Measurements from ENCODE around the gene GAPVD1. TPM values are rescaled to one million over a fixed set of nuclear protein-coding genes. Genes with fewer than 3 reads are reported as not detected.

The GAPVD1 gene
- total RNA-seq, 2 experiments from 2014 or later, result 29.6 to 44.5 TPM

GRCh38 chr9:125317704-125318103 is 56.1 kb downstream of the GAPVD1 start:
- H3K36me3 ChIP-seq (ENCODE audit: insufficient read depth, low read length), result peaks cover 70% of the 10 kb centered on the region
- no peaks in the 10 kb centered on the region for H3K9me2 ChIP-seq (ENCODE audit: insufficient read depth, low read length)

DNA sequence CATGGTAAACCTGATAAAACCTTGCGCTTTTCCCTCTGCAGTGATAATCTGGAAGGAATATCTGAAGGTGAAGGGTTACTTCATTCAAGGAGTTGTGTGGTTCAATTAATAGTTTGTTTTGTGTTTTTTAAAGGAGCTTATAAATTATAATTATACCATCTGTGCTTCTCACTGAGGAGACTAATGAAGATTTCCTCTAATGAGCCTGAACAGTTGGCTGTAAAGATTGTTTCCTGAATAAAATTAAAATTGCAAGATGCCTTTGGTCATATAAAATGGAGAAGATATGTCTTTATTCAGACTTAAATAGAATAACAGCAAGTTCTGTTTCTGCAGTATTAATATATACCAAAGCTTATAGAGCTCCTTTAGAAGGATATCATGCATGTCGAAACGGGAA is 59.9 kb downstream of the GAPVD1 start:
- no TSS peak for BruUV-seq (replicated peaks)
- Histone ChIP-seq H3K4me3 (ENCODE audit: low read depth, low read length, poor library complexity, severe bottlenecking) (no peak overlapping the region), H3K9me3 (ENCODE audit: low read length) (0 out of 2 replicates have a peak, but pooled peaks cover 7% of the 10 kb centered on the region), H2AFZ (ENCODE audit: low read length) (no peak overlapping the region), H3K27ac (ENCODE audit: low read depth, low read length, poor library complexity, severe bottlenecking) (no peak overlapping the region), H3K4me1 (ENCODE audit: insufficient read depth, low read length, poor library complexity, severe bottlenecking) (no peaks in the 10 kb centered on the region), H4K20me1 (ENCODE audit: insufficient read depth, low read length) (no peaks in the 10 kb centered on the region), H3K9me2 (ENCODE audit: insufficient read depth, low read length) (no peaks in the 10 kb centered on the region), H3K79me2 (ENCODE audit: insufficient read depth, low read depth, low read length) (no peaks in the 10 kb centered on the region), H3K4me2 (ENCODE audit: low read length) (no peak overlapping the region), H3K36me3 (ENCODE audit: insufficient read depth, low read length) (peaks cover 53% of the 10 kb centered on the region)
- intact Hi-C loops (cut with micrococcal nuclease; ENCODE audit: unreplicated experiment), result no loop called here
- ChIA-PET CTCF (ENCODE audit: unreplicated experiment) (no interaction called here), POLR2A (interaction anchor here (0.6 to 0.8 kb wide), 2 partner anchors 71 to 80 kb away, joined by 3 to 4 read pairs; partner anchors contain the start of gene HSPA5)
- no peak for DNase-seq (ENCODE audit: low spot score)
- no peak for TF ChIP-seq CTCF (conservative IDR thresholded peaks at IDR 0.05; ENCODE audit: low read length)
- no peak for TF ChIP-seq EZH2phosphoT487 (IDR thresholded peaks at IDR 0.05; ENCODE audit: borderline replicate concordance, low read depth, low read length)

More at GRCh38 chr9:125317704-125318103, 56.1 kb downstream of the GAPVD1 start:
- no peak overlapping the region for H3K27ac ChIP-seq (ENCODE audit: low read depth, low read length, poor library complexity, severe bottlenecking)
- TF ChIP-seq EZH2phosphoT487 (IDR thresholded peaks at IDR 0.05; ENCODE audit: borderline replicate concordance, low read depth, low read length) (no peak), CTCF (conservative IDR thresholded peaks at IDR 0.05; ENCODE audit: low read length) (no peak)
- H4K20me1 ChIP-seq (ENCODE audit: insufficient read depth, low read length), result no peaks in the 10 kb centered on the region
- no peaks in the 10 kb centered on the region for H3K4me1 ChIP-seq (ENCODE audit: insufficient read depth, low read length, poor library complexity, severe bottlenecking)
- no peak overlapping the region for H3K4me3 ChIP-seq (ENCODE audit: low read depth, low read length, poor library complexity, severe bottlenecking)
- CTCF ChIA-PET (ENCODE audit: unreplicated experiment), result no interaction called here
- no peak for DNase-seq (ENCODE audit: low spot score)
- H3K9me3 ChIP-seq (ENCODE audit: low read length), result 0 out of 2 replicates have a peak, but pooled peaks cover 7% of the 10 kb centered on the region
- TSS peak; percentile 53 for BruUV-seq (replicated peaks)
- intact Hi-C loops (cut with micrococcal nuclease; ENCODE audit: unreplicated experiment), result no loop called here
- no peaks in the 10 kb centered on the region for H3K79me2 ChIP-seq (ENCODE audit: insufficient read depth, low read depth, low read length)
- no peak overlapping the region for H3K4me2 ChIP-seq (ENCODE audit: low read length)
- POLR2A ChIA-PET, result interaction anchor here (0.6 to 0.7 kb wide), 3 partner anchors 37 to 972 kb away, joined by 3 to 6 read pairs (median 4); no protein-coding TSS in a partner anchor
- H2AFZ ChIP-seq (ENCODE audit: low read length), result no peak overlapping the region

DNA sequence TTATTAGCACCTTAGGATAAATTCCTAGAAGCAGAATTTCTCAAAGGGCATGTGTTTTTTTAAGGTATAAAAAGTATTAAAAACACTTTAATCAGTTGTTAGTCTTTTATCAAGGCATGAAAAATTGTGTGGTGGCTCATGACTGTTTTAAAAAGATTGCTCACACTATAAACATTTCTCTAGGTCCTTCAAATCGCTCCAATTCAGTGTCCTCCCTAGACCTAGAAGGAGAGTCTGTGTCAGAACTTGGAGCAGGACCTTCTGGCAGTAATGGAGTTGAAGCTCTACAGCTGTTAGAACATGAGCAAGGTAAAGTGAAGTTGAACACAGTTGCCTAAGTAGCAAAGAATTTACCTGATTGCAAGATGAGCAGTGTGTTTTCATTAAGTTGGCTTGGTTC is 62.0 kb downstream of the GAPVD1 start:
- H3K4me2 ChIP-seq (ENCODE audit: low read length), result no peak overlapping the region
- H3K4me3 ChIP-seq (ENCODE audit: low read depth, low read length, poor library complexity, severe bottlenecking), result no peak overlapping the region
- H3K79me2 ChIP-seq (ENCODE audit: insufficient read depth, low read depth, low read length), result no peaks in the 10 kb centered on the region
- CTCF ChIA-PET (ENCODE audit: unreplicated experiment), result no interaction called here
- TF ChIP-seq EZH2phosphoT487 (IDR thresholded peaks at IDR 0.05; ENCODE audit: borderline replicate concordance, low read depth, low read length) (no peak), CTCF (conservative IDR thresholded peaks at IDR 0.05; ENCODE audit: low read length) (no peak)
- intact Hi-C loops (cut with micrococcal nuclease; ENCODE audit: unreplicated experiment), result no loop called here
- H4K20me1 ChIP-seq (ENCODE audit: insufficient read depth, low read length), result no peaks in the 10 kb centered on the region
- H3K36me3 ChIP-seq (ENCODE audit: insufficient read depth, low read length), result peaks cover 41% of the 10 kb centered on the region
- no peak overlapping the region for H2AFZ ChIP-seq (ENCODE audit: low read length)
- H3K9me3 ChIP-seq (ENCODE audit: low read length), result no peaks in the 10 kb centered on the region
- H3K27ac ChIP-seq (ENCODE audit: low read depth, low read length, poor library complexity, severe bottlenecking), result no peak overlapping the region
- H3K4me1 ChIP-seq (ENCODE audit: insufficient read depth, low read length, poor library complexity, severe bottlenecking), result no peaks in the 10 kb centered on the region
- POLR2A ChIA-PET, result interaction anchor here (0.7 to 0.9 kb wide), 2 partner anchors 33 to 217 kb away, joined by 4 to 7 read pairs; no protein-coding TSS in a partner anchor
- H3K9me2 ChIP-seq (ENCODE audit: insufficient read depth, low read length), result no peaks in the 10 kb centered on the region
- no TSS peak for BruUV-seq (replicated peaks)
- no peak for DNase-seq (ENCODE audit: low spot score)

Data from OCI-LY7 (cell line).